Upper lobe of left lung (tissue), 4 donors: ENCODE results near the gene LENG9.

Experiments
- EP300 ChIP-seq, 4 donors: sonication (generic); formaldehyde crosslinking; IDR thresholded peaks; one replicate each; pipeline ENCODE4 v1.5.1; 2017; ENCODE audit warnings: antibody characterized with exemption in 4 of 4, control low read depth in 2 of 4
- POLR2AphosphoS5 ChIP-seq, 2 donors: sonication (generic); formaldehyde crosslinking; IDR thresholded peaks; one replicate each; pipeline ENCODE4 v1.5.1; 2017; ENCODE audit warnings: antibody characterized with exemption in 2 of 2
- TF ChIP-seq, protein P1 (sequence below), 6 experiments: fragments of 450-650 bp in 4 of 6; fragments of 200-600 bp in 2 of 6; sonication (generic) in 2 of 6; IDR thresholded peaks; one replicate each; pipeline ENCODE4 v1.5.1; 2016 to 2019; ENCODE audit warnings: antibody characterized with exemption in 6 of 6

DNA sequence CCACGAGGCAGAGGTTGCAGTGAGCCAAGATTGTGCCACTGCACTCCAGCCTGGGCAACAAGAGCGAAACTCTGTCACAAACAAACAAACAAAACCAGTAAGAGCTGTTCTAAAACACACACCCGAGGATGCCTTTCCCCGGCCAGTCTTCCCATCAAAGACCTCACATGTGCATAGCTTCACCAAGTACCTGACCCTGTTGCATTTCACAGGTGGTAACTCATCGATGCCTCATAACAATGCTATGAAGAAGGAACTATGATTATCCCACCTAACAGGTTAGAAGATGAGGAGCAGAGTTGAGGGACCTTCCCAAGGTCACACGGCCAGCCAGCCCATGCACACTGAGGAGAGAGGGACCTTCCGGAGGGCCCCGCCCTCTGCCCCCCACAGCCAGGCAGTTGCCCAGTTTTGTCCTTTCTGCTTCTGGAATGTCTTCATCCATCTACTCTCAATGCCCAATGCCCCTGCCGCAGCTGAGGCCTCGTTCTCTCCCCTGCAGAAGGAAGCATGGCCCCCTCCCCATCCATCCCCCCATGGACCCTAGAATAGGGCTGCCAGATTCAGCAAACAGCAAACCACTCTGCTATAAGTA, 31.3 kb downstream of the LENG9 start:
- TF ChIP-seq, protein P1, sequence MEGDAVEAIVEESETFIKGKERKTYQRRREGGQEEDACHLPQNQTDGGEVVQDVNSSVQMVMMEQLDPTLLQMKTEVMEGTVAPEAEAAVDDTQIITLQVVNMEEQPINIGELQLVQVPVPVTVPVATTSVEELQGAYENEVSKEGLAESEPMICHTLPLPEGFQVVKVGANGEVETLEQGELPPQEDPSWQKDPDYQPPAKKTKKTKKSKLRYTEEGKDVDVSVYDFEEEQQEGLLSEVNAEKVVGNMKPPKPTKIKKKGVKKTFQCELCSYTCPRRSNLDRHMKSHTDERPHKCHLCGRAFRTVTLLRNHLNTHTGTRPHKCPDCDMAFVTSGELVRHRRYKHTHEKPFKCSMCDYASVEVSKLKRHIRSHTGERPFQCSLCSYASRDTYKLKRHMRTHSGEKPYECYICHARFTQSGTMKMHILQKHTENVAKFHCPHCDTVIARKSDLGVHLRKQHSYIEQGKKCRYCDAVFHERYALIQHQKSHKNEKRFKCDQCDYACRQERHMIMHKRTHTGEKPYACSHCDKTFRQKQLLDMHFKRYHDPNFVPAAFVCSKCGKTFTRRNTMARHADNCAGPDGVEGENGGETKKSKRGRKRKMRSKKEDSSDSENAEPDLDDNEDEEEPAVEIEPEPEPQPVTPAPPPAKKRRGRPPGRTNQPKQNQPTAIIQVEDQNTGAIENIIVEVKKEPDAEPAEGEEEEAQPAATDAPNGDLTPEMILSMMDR (IDR thresholded peaks at IDR 0.05) = no peak
- TF ChIP-seq POLR2AphosphoS5 (IDR thresholded peaks at IDR 0.05) (no peak), EP300 (IDR thresholded peaks at IDR 0.05) (no peak)
